HCT116 (cell line): ENCODE results near the gene NR2C2AP. TPM values are rescaled to one million over a fixed set of nuclear protein-coding genes. Genes with fewer than 3 reads are reported as not detected.
"Not testable (repeated sequence)": the region's sequence is repeated elsewhere in the genome, so short reads cannot be mapped to it uniquely, and the experiment has no call there.

Source experiments
- ATAC-seq: fragments of 200-7000 bp; cut with Tn5 transposase; 2 replicates; pipeline ENCODE4 v1.9.1; 2020; ENCODE audit warnings: mild to moderate bottlenecking, moderate library complexity
- BruUV-seq: library from RNA; stranded (reverse); fragments of 400-500 nt; replicated peaks from 2 replicates; lab custom pipeline; 2021; lab: Mats Ljungman, UMichigan
- CTCF ChIA-PET: fragments of 300-600 bp; sonication (Branson Sonifier 250); formaldehyde crosslinking; loops from one replicate; lab custom pipeline; 2021; ENCODE audit warnings: antibody characterized with exemption; lab: Charles Lee
- POLR2A ChIA-PET: fragments of 300-600, 350-600 bp; sonication (Branson Sonifier 250); formaldehyde crosslinking; loops from one replicate; lab custom pipeline; 2021; ENCODE audit warnings: antibody characterized with exemption; lab: Charles Lee
- RAD21 ChIA-PET, 2 experiments: fragments of 300-600 bp; sonication (Branson Sonifier 250); formaldehyde crosslinking; loops; one replicate each; lab custom pipeline; 2023; ENCODE audit warnings: low total read pairs in 2 of 2; ENCODE audit not compliant: uncharacterized antibody in 2 of 2, unreplicated experiment in 2 of 2, low non-redundant PET in 1 of 2; lab: Charles Lee
- DNase-seq: peaks from one replicate; pipeline ENCODE4 v3.0.0-alpha.2; 2010; ENCODE audit warnings: low read depth, low spot score
- H2AFZ ChIP-seq: fragments of 200-600 bp; shearing (Covaris generic), sonication (generic); 2 replicates; pipeline ENCODE4 v1.6.1; 2017; ENCODE audit warnings: low read depth, mixed run types, mixed read lengths, antibody characterized with exemption, low read length; ENCODE audit not compliant: poor library complexity, severe bottlenecking
- H3K27ac ChIP-seq: 2 replicates; pipeline ENCODE4 v1.5.1; 2012; ENCODE audit warnings: low read depth, low read length
- H3K27me3 ChIP-seq: fragments of 200-600 bp; sonication (generic); 2 replicates; pipeline ENCODE4 v1.6.1; 2016; ENCODE audit warnings: mixed run types, low read length, mixed read lengths; ENCODE audit not compliant: insufficient read depth
- H3K36me3 ChIP-seq, 2 experiments: fragments of 200-500 bp in 1 of 2; fragments of 200-600 bp in 1 of 2; sonication (Bioruptor generic) in 1 of 2; sonication (generic) in 1 of 2; 2 replicates each; pipeline versions ENCODE4 v1.5.1 to v1.6.1; 2014 to 2016; ENCODE audit warnings: low read length in 2 of 2, inconsistent platforms in 1 of 2, mixed read lengths in 1 of 2, mixed run types in 1 of 2; ENCODE audit not compliant: insufficient read depth in 2 of 2, control insufficient read depth in 1 of 2
- H3K4me1 ChIP-seq, 2 experiments: fragments of 200-600 bp in 1 of 2; sonication (generic) in 1 of 2; 2 replicates each; pipeline versions ENCODE4 v1.5.1 to v1.6.1; 2012 to 2017; ENCODE audit warnings: low read length in 2 of 2, inconsistent platforms in 1 of 2, mild to moderate bottlenecking in 1 of 2, mixed read lengths in 1 of 2, mixed run types in 1 of 2, moderate library complexity in 1 of 2; ENCODE audit not compliant: insufficient read depth in 2 of 2, control insufficient read depth in 1 of 2
- H3K4me2 ChIP-seq: fragments of 200-600 bp; sonication (generic); 2 replicates; pipeline ENCODE4 v1.6.1; 2017; ENCODE audit warnings: mixed run types, low read length, mixed read lengths
- H3K4me3 ChIP-seq, 2 experiments: fragments of 200-600 bp in 1 of 2; sonication (generic) in 1 of 2; replicated peaks in 1 of 2; 2 replicates each; pipeline ENCODE4 v1.5.1; 2011 to 2016; ENCODE audit warnings: low read length in 2 of 2, control low read depth in 1 of 2, low read depth in 1 of 2, mild to moderate bottlenecking in 1 of 2, mixed read lengths in 1 of 2, mixed run types in 1 of 2
- H3K79me2 ChIP-seq: fragments of 200-600 bp; sonication (generic); 2 replicates; pipeline ENCODE4 v1.6.1; 2017; ENCODE audit warnings: mild to moderate bottlenecking, mixed run types, low read length, moderate library complexity, mixed read lengths; ENCODE audit not compliant: insufficient read depth
- H3K9ac ChIP-seq: fragments of 200-600 bp; sonication (generic); 2 replicates; pipeline ENCODE4 v1.6.1; 2016; ENCODE audit warnings: low read length, mixed read lengths
- H3K9me2 ChIP-seq: fragments of 200-600 bp; sonication (generic), shearing (Covaris generic); 2 replicates; pipeline ENCODE4 v1.6.1; 2017; ENCODE audit warnings: mixed run types, mild to moderate bottlenecking, moderate library complexity; ENCODE audit not compliant: insufficient read depth
- H3K9me3 ChIP-seq, 2 experiments: fragments of 200-500 bp in 1 of 2; fragments of 200-600 bp in 1 of 2; sonication (Bioruptor generic) in 1 of 2; sonication (generic) in 1 of 2; 2 replicates each; pipeline ENCODE4 v1.6.1; 2014 to 2017; ENCODE audit warnings: low read length in 2 of 2, mixed read lengths in 2 of 2, inconsistent platforms in 1 of 2, low read depth in 1 of 2, mild to moderate bottlenecking in 1 of 2, mixed run types in 1 of 2, moderate library complexity in 1 of 2; ENCODE audit not compliant: control insufficient read depth in 1 of 2, insufficient read depth in 1 of 2
- H4K20me1 ChIP-seq: fragments of 200-600 bp; sonication (generic), shearing (Covaris generic); 2 replicates; pipeline ENCODE4 v1.6.1; 2017; ENCODE audit warnings: mixed run types, mild to moderate bottlenecking, moderate library complexity; ENCODE audit not compliant: insufficient read depth
- CEBPB ChIP-seq: IDR thresholded peaks from 2 replicates; pipeline ENCODE4 v1.6.1; 2012; ENCODE audit warnings: low read depth
- SP1 ChIP-seq: IDR thresholded peaks from 2 replicates; pipeline ENCODE4 v1.6.1; 2012; ENCODE audit warnings: low read depth
- intact Hi-C: fragments of 100-400 bp; cut with micrococcal nuclease; formaldehyde crosslinking; loops from 2 replicates; pipeline ENCODE4 v1.10.0; 2022
- total RNA-seq: library from RNA; stranded (reverse); gene quantifications from one replicate; pipeline ENCODE4 v1.2.1, GENCODE V29; 2021; ENCODE audit not compliant: unreplicated experiment

NR2C2AP gene
- total RNA-seq, 1 experiment from 2014 or later, result 45.3 TPM

GRCh38 chr19:19173243-19173642, 30.0 kb downstream of the NR2C2AP start:
- H3K4me2 ChIP-seq, BruUV-seq, RAD21 ChIA-PET, intact Hi-C loops, H3K36me3 ChIP-seq, DNase-seq, H4K20me1 ChIP-seq, POLR2A ChIA-PET, H3K4me1 ChIP-seq, H3K27ac ChIP-seq, H3K79me2 ChIP-seq, H3K9me2 ChIP-seq, H3K9me3 ChIP-seq, ATAC-seq, H3K27me3 ChIP-seq, H3K4me3 ChIP-seq, H3K9ac ChIP-seq, H2AFZ ChIP-seq: not testable (repeated sequence)
- CTCF ChIA-PET, result interaction anchor here (1.0 kb wide), 1 partner anchor 169 kb away, joined by 3 read pairs; no protein-coding TSS in a partner anchor

DNA sequence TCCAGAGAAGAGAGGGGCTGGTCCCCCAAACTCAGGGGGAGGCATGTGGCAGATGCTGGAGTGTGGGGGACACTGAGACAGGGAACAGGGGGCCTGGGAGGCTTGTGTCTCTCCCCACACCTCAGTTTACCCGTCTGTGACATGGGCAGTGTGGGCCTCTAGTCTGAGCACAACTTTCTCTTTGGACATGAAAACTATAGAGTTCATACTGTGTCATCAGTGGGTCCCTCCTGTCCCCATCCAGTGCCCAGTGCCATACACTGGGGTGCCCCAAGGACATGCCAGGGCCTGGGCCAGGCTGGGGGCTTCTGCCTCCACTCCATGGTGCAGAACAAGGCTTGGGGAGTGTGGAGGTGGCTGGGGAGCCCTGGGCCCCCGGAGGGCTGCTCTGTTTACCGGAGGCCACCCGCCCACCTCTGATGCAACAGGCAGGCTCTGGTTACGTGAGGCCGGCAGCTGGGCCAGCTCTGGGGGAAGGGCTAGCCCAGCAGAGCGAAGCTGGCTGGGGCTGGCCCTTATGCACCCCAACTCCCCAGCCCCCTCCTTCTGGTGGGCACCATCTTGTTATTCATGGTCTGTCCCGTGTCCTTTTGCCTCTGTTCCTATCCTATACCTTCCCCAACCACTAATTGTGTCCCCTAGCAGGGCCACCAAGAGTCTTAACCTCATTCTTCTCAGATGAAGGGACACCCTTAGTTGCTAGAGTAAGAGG, 31.2 kb downstream of the NR2C2AP start:
- TF ChIP-seq CEBPB (peak; percentile 67), SP1 (no peak)
- no TSS peak for BruUV-seq
- no peaks in the 10 kb centered on the region for H3K9me2 ChIP-seq
- no peak overlapping the region for H2AFZ ChIP-seq
- H3K4me1 ChIP-seq, result peaks cover 9 to 10% of the 10 kb centered on the region in 2 experiments; a peak in 3 of 4 replicates
- no peak overlapping the region for H3K4me3 ChIP-seq
- ATAC-seq (no peak), DNase-seq (no peak)
- no peak overlapping the region for H3K4me2 ChIP-seq
- CTCF ChIA-PET, result no interaction called here
- no peak overlapping the region; the same call in 1 of the 2 replicates for H3K27ac ChIP-seq
- H3K9me3 ChIP-seq, result no peaks in the 10 kb centered on the region
- H3K79me2 ChIP-seq, result no peaks in the 10 kb centered on the region
- no peaks in the 10 kb centered on the region for H4K20me1 ChIP-seq
- intact Hi-C loops, result no loop called here
- RAD21 ChIA-PET, result no interaction called here
- H3K36me3 ChIP-seq, result no peaks in the 10 kb centered on the region
- H3K9ac ChIP-seq, result no peak overlapping the region
- POLR2A ChIA-PET, result no interaction called here
- H3K27me3 ChIP-seq, result no peaks in the 10 kb centered on the region
